HFFc6 (cell line): Measurements from ENCODE around the gene RBMS1. TPM values are rescaled to one million over a fixed set of nuclear protein-coding genes. Genes with fewer than 3 reads are reported as not detected.

Experiments
- DNase-seq: peaks from one replicate; pipeline ENCODE4 v3.0.0-alpha.2; 2018
- H3K27ac Mint-ChIP-seq: 2 replicates; pipeline ENCODE4 v1.8.0; 2020; ENCODE audit warnings: mild to moderate bottlenecking, mixed read lengths
- H3K27me3 Mint-ChIP-seq: 2 replicates; pipeline ENCODE4 v1.8.0; 2021; ENCODE audit warnings: mild to moderate bottlenecking, moderate library complexity, mixed read lengths; ENCODE audit not compliant: insufficient read depth
- H3K36me3 Mint-ChIP-seq: 2 replicates; pipeline ENCODE4 v1.8.0; 2021; ENCODE audit warnings: low read depth, mixed read lengths
- H3K4me1 Mint-ChIP-seq: 2 replicates; pipeline ENCODE4 v1.8.0; 2020; ENCODE audit warnings: low read depth, mixed read lengths
- H3K4me3 Mint-ChIP-seq: 2 replicates; pipeline ENCODE4 v1.8.0; 2020; ENCODE audit warnings: mild to moderate bottlenecking, moderate library complexity, mixed read lengths
- H3K9me3 Mint-ChIP-seq: 2 replicates; pipeline ENCODE4 v1.8.0; 2020; ENCODE audit warnings: mild to moderate bottlenecking, mixed read lengths
- total RNA-seq, 6 experiments: library from RNA; stranded (reverse); fragmentation: NEBNext Ultra II Directional; extraction: Animal tissue kit (Norgen Biotek cat#: 25700); gene quantifications; 2 replicates in 1 of 6; 3 replicates in 5 of 6; pipeline ENCODE4 v1.2.3, GENCODE V29; 2021
- TF ChIP-seq, protein P1 (sequence below): fragments of 200-600 bp; sonication (generic); IDR thresholded peaks from 2 replicates; pipeline ENCODE4 v1.5.0; 2021; ENCODE audit warnings: antibody characterized with exemption, mild to moderate bottlenecking

RBMS1 gene
- total RNA-seq, 6 experiments from 2014 or later, result 88.7 to 111 (median 96.1) TPM

DNA sequence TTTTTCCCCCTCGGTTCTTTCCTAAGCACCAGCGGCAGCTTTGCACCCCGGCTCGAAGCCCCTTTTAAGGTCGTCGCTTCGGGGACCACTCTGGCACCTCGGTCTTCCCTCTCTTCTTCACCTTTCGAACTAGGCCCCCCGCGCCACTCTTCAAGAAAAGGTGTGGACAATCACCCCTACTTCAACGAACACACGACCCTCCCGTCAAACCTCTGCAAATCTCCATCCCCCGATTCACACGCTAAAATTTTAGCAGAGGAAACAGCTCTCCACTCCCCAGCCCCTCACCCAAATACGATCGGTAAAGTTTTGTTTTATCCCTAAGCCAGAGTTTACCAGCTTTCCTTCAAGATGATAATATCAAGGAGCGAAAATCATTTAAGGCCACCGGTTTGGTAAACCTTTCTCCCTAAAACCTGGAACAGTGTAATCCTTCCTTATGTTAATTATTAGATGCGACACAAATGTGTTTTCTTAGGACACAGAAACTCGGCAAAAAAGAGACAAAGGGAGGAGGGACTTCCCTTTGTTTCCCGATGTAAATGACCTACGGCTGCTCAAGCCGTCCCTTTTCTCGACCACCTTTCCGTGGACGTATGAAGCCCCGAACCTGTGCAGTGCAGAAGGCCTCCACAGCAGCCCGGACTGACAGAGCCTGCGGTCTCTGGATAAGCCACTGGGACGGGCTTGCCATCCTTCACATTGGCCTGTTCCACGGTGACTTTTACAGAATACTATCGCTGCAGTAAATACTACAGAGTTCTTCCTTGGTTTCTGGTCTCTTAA lies 85.2 kb downstream of the RBMS1 start:
- Mint-ChIP-seq H3K4me3 (peak overlapping the region; percentile 87), H3K9me3 (no peaks in the 10 kb centered on the region), H3K4me1 (peaks cover 78% of the 10 kb centered on the region), H3K36me3 (peaks cover 34% of the 10 kb centered on the region), H3K27me3 (peaks cover 3% of the 10 kb centered on the region), H3K27ac (peak overlapping the region; percentile 95)
- peak; percentile 20 for DNase-seq
- TF ChIP-seq, protein P1, sequence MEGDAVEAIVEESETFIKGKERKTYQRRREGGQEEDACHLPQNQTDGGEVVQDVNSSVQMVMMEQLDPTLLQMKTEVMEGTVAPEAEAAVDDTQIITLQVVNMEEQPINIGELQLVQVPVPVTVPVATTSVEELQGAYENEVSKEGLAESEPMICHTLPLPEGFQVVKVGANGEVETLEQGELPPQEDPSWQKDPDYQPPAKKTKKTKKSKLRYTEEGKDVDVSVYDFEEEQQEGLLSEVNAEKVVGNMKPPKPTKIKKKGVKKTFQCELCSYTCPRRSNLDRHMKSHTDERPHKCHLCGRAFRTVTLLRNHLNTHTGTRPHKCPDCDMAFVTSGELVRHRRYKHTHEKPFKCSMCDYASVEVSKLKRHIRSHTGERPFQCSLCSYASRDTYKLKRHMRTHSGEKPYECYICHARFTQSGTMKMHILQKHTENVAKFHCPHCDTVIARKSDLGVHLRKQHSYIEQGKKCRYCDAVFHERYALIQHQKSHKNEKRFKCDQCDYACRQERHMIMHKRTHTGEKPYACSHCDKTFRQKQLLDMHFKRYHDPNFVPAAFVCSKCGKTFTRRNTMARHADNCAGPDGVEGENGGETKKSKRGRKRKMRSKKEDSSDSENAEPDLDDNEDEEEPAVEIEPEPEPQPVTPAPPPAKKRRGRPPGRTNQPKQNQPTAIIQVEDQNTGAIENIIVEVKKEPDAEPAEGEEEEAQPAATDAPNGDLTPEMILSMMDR, result no peak

DNA sequence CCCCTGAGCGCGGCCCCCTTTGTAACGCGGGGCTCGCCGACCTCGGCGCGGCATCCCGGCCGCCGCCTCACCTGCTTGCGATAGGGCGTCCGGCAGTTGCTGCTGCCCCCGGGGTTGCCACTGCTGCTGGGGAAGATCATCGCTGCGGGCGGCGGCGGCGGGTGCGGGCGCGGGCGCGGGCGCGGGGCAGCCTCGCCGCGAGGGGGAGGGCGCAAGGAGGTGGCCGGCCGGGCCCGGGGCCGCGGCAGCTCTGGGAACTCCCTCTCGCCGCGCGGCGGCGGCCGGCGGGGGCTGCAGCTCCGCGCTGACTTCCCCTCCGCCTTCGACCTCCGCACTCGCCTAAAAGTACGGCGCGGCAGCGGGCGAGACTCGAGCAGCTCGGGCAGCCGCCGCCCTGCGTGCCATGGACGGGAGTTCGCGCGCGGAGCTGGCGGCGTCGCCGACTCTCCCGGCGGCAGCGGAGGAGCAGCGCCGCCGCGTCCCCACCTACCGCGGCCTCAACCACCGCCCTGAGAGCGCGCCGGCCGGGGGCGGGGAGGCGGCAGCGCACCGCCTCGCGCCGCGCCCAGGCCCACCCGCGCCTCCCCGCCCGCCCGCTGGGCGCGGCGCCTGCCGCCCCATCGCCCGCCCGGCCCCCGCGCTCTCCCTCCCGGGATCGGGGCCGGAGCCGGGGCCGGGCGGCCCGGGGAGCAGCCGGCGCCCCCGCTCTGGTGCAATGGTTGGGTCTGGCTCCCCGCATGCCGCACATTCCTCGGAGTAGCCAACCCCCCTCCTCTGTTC lies 86.0 kb downstream of the RBMS1 start:
- peaks cover 34% of the 10 kb centered on the region for H3K36me3 Mint-ChIP-seq
- peaks cover 81% of the 10 kb centered on the region for H3K4me1 Mint-ChIP-seq
- peak overlapping the region; percentile 97 for H3K27ac Mint-ChIP-seq
- TF ChIP-seq, protein P1, result no peak; the same call in 1 of the 2 replicates
- no peaks in the 10 kb centered on the region for H3K9me3 Mint-ChIP-seq
- DNase-seq, result peak; percentile 36
- peak overlapping the region; percentile 99 for H3K4me3 Mint-ChIP-seq
- peaks cover 3% of the 10 kb centered on the region for H3K27me3 Mint-ChIP-seq

DNA sequence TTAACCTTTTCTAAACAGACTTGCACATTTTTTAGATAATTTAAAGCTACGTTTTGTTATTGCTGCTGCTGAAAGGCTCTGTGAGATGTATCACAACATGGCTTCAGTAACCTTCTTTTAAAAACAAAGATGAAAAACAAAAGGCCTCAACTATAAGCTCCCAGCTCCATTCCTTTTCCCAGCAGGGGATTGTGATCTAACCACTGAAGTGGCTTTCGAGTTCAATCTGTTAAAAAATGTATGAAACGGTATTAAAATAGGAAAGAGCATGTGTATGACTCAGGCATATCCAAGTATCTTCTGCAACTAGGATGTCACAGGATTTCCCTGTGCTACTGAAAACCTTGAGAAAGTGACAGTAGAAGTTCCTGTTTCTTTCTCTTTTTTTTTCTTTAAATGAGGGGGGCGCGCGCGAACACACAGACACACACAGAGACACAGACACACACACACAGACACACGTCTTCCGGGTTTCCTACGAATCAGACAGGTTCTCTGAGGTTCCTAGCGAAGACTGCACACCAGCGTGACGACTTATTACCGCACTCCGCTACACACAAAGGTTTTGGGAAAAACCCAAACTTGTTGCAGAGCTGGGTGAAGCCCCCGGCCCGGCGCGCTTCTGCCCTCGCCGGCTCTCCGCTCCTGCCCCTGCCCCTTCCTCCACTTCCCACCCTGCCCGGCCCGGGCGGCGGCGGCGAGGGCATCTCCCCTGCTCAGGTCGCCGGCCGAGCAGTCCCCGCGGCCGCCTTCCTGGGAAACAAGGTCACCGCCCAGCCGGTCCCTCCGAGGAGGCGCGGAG lies 86.8 kb downstream of the RBMS1 start:
- H3K4me1 Mint-ChIP-seq, result peaks cover 81% of the 10 kb centered on the region
- TF ChIP-seq, protein P1, result no peak
- DNase-seq, result peak; percentile 63
- peaks cover 3% of the 10 kb centered on the region for H3K27me3 Mint-ChIP-seq
- H3K36me3 Mint-ChIP-seq, result peaks cover 34% of the 10 kb centered on the region
- peak overlapping the region; percentile 99 for H3K4me3 Mint-ChIP-seq
- no peaks in the 10 kb centered on the region for H3K9me3 Mint-ChIP-seq
- peak overlapping the region; percentile 97 for H3K27ac Mint-ChIP-seq

DNA sequence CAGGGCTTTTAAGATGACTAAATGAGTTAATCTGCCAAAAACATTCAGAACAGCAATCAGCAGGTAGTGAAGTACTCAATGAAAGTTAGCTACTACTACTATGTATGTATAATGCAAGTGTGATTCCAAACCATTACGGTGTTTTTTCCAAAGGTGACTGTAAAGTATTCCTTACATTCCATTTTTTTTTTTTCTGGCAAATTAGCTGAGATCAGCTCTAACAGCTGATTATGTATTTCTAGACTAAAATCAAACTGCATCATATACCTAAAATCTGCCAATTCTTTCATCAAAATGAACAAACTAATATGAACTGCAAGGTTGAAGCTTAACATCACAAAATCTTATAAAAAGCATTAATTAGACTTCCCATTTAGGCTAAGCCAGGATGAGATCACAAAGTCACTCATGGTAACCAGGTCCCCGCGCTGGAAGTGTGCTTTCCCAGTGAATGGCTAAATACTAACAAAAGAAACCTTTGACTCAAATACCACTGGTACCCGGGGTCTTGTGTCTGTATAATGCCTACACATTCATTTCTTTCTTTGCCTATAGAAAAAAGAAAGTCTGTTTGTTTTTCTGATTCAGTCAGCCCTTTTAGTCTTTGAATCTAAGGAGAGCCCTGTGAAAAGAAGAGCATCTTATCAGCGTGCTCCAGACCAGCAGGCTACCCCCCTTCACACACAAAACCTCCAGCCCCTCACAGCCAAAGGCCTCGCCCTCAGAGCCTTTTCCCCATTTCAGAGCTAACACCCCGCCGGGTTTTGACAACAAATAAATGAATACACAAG lies 88.3 kb downstream of the RBMS1 start:
- Mint-ChIP-seq H3K9me3 (no peaks in the 10 kb centered on the region), H3K27ac (peak overlapping the region; percentile 97), H3K36me3 (peaks cover 32% of the 10 kb centered on the region), H3K27me3 (peaks cover 3% of the 10 kb centered on the region; the same call in 1 of the 2 replicates), H3K4me3 (peak overlapping the region; percentile 99), H3K4me1 (peaks cover 79% of the 10 kb centered on the region)
- no peak for DNase-seq
- TF ChIP-seq, protein P1, result no peak
